ENCODE results near the gene PPFIBP2.

- TF ChIP-seq CTCF (conservative IDR thresholded peaks at IDR 0.05) (no peak), ZFX (IDR thresholded peaks at IDR 0.05) (no peak)
Observed at GRCh38 chr11:7467652-7468051, 46.1 kb upstream of the PPFIBP2 start.
